ENCODE measurements around the gene TEKT1.

DNA sequence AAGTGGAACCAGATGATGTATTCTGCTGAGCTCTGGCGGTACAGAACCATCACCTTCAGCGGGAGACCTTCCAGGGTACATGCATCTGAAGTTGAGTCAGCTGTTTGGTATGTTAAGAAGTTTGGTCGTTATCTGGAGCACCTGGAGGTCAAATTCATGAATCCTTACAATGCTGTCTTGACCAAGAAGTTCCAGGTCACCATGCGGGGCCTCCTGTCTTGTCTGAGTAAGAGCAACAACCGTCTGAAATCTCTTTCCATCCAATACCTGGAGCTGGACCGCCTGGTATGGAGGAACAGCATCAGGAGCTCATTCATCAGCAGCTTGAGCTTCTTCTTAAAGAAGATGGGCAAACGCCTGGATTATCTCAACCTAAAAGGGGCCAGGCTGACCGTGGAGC lies 51.5 kb downstream of the TEKT1 start:
- TF ChIP-seq, protein P1, sequence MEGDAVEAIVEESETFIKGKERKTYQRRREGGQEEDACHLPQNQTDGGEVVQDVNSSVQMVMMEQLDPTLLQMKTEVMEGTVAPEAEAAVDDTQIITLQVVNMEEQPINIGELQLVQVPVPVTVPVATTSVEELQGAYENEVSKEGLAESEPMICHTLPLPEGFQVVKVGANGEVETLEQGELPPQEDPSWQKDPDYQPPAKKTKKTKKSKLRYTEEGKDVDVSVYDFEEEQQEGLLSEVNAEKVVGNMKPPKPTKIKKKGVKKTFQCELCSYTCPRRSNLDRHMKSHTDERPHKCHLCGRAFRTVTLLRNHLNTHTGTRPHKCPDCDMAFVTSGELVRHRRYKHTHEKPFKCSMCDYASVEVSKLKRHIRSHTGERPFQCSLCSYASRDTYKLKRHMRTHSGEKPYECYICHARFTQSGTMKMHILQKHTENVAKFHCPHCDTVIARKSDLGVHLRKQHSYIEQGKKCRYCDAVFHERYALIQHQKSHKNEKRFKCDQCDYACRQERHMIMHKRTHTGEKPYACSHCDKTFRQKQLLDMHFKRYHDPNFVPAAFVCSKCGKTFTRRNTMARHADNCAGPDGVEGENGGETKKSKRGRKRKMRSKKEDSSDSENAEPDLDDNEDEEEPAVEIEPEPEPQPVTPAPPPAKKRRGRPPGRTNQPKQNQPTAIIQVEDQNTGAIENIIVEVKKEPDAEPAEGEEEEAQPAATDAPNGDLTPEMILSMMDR (IDR thresholded peaks at IDR 0.05): no peak
- TF ChIP-seq POLR2AphosphoS5 (IDR thresholded peaks at IDR 0.05; ENCODE audit: low read depth, low read length) (no peak), SIN3A (IDR thresholded peaks at IDR 0.05; ENCODE audit: borderline replicate concordance, insufficient read depth, low read depth, low read length) (no peak), TCF7L2 (IDR thresholded peaks at IDR 0.05; ENCODE audit: low read depth, low read length) (no peak)
- TF ChIP-seq, protein P2, sequence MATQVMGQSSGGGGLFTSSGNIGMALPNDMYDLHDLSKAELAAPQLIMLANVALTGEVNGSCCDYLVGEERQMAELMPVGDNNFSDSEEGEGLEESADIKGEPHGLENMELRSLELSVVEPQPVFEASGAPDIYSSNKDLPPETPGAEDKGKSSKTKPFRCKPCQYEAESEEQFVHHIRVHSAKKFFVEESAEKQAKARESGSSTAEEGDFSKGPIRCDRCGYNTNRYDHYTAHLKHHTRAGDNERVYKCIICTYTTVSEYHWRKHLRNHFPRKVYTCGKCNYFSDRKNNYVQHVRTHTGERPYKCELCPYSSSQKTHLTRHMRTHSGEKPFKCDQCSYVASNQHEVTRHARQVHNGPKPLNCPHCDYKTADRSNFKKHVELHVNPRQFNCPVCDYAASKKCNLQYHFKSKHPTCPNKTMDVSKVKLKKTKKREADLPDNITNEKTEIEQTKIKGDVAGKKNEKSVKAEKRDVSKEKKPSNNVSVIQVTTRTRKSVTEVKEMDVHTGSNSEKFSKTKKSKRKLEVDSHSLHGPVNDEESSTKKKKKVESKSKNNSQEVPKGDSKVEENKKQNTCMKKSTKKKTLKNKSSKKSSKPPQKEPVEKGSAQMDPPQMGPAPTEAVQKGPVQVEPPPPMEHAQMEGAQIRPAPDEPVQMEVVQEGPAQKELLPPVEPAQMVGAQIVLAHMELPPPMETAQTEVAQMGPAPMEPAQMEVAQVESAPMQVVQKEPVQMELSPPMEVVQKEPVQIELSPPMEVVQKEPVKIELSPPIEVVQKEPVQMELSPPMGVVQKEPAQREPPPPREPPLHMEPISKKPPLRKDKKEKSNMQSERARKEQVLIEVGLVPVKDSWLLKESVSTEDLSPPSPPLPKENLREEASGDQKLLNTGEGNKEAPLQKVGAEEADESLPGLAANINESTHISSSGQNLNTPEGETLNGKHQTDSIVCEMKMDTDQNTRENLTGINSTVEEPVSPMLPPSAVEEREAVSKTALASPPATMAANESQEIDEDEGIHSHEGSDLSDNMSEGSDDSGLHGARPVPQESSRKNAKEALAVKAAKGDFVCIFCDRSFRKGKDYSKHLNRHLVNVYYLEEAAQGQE (IDR thresholded peaks at IDR 0.05; ENCODE audit: insufficient read depth in 1 of 2, low read depth in 2 of 2, low read length in 1 of 2): no peak
